ENCODE results near the gene NLN.

NLN gene

DNA sequence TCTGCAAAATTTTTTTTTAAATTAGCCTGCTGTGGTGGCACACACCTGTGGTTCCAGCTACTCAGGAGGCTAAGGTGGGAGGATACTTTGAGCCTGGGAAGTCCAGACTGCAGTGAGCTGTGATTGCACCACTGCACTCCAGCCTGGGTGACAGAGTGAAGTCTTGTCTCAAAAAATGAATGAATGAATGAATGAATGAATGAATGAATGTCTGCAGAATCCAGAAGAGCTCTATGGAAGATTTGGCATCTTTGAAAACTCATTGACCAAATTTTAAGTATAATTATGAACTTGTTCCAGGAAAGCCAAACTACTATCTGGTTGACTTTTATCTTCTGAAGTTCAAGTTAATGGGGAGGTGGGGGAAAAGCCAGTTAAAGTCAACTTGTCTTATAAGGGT lies 110.1 kb downstream of the NLN start:
- Histone ChIP-seq H2BK12ac (ENCODE audit: low read length) (no peak overlapping the region), H3K79me2 (ENCODE audit: control insufficient read depth, insufficient read depth, low read length, poor library complexity) (no peaks in the 10 kb centered on the region), H3K9me3 (ENCODE audit: insufficient read depth, low read depth, low read length) (no peaks in the 10 kb centered on the region), H4K12ac (ENCODE audit: low read depth, low read length) (no peak overlapping the region), H2AFZ (ENCODE audit: insufficient read depth, low read length, poor library complexity) (no peak overlapping the region), H3K27ac (ENCODE audit: low read depth, low read length) (no peak overlapping the region), H3K9ac (ENCODE audit: low read length) (no peak overlapping the region), H3K36me3 (ENCODE audit: control insufficient read depth in 1 of 2, insufficient read depth in 2 of 2, low read length in 2 of 2) (no peaks in the 10 kb centered on the region), H3K4me3 (ENCODE audit: low read depth, low read length) (no peak overlapping the region), H3K79me1 (ENCODE audit: low read length) (no peaks in the 10 kb centered on the region), H4K91ac (ENCODE audit: low read depth, low read length) (no peak overlapping the region), H3K4ac (ENCODE audit: low read depth, low read length) (no peak overlapping the region), H4K8ac (ENCODE audit: low read depth, low read length) (no peak overlapping the region), H2BK5ac (ENCODE audit: low read depth, low read length, poor library complexity) (no peak overlapping the region), H3K14ac (ENCODE audit: low read length) (no peak overlapping the region), H3K23ac (ENCODE audit: low read length) (no peak overlapping the region), H2AK5ac (ENCODE audit: low read length) (no peak overlapping the region), H2BK120ac (ENCODE audit: insufficient read depth, low read length, poor library complexity) (no peak overlapping the region), H3K4me2 (ENCODE audit: low read length) (no peak overlapping the region), H3K27me3 (ENCODE audit: insufficient read depth, low read length) (no peaks in the 10 kb centered on the region), H3K18ac (ENCODE audit: low read length) (no peak overlapping the region), H3K4me1 (ENCODE audit: control insufficient read depth in 1 of 2, insufficient read depth in 2 of 2, low read length in 2 of 2) (no peaks in the 10 kb centered on the region)
- DNase-seq: no peak

GRCh38 chr5:65832603-65833228 lies 110.7 kb downstream of the NLN start:
- Histone ChIP-seq H3K23ac (ENCODE audit: low read length) (no peak overlapping the region), H4K12ac (ENCODE audit: low read depth, low read length) (no peak overlapping the region), H3K4me2 (ENCODE audit: low read length) (no peak overlapping the region), H3K9me3 (ENCODE audit: insufficient read depth, low read depth, low read length) (no peaks in the 10 kb centered on the region), H2BK120ac (ENCODE audit: insufficient read depth, low read length, poor library complexity) (no peak overlapping the region), H3K79me1 (ENCODE audit: low read length) (no peaks in the 10 kb centered on the region), H3K4me3 (ENCODE audit: low read depth, low read length) (no peak overlapping the region), H3K9ac (ENCODE audit: low read length) (no peak overlapping the region), H3K27ac (ENCODE audit: low read depth, low read length) (no peak overlapping the region), H2AFZ (ENCODE audit: insufficient read depth, low read length, poor library complexity) (no peak overlapping the region), H3K79me2 (ENCODE audit: control insufficient read depth, insufficient read depth, low read length, poor library complexity) (no peaks in the 10 kb centered on the region), H2BK5ac (ENCODE audit: low read depth, low read length, poor library complexity) (no peak overlapping the region), H4K8ac (ENCODE audit: low read depth, low read length) (no peak overlapping the region), H3K18ac (ENCODE audit: low read length) (no peak overlapping the region), H3K36me3 (ENCODE audit: control insufficient read depth in 1 of 2, insufficient read depth in 2 of 2, low read length in 2 of 2) (no peaks in the 10 kb centered on the region), H3K14ac (ENCODE audit: low read length) (no peak overlapping the region), H3K27me3 (ENCODE audit: insufficient read depth, low read length) (no peaks in the 10 kb centered on the region), H3K4me1 (ENCODE audit: control insufficient read depth in 1 of 2, insufficient read depth in 2 of 2, low read length in 2 of 2) (no peaks in the 10 kb centered on the region), H2BK12ac (ENCODE audit: low read length) (no peak overlapping the region), H2AK5ac (ENCODE audit: low read length) (no peak overlapping the region), H3K4ac (ENCODE audit: low read depth, low read length) (no peak overlapping the region), H4K91ac (ENCODE audit: low read depth, low read length) (no peak overlapping the region)
- DNase-seq: no peak
- no CpG with 5 or more reads among the region's 2 CpGs for WGBS (ENCODE audit: extremely low coverage, insufficient coverage, insufficient read length)

DNA sequence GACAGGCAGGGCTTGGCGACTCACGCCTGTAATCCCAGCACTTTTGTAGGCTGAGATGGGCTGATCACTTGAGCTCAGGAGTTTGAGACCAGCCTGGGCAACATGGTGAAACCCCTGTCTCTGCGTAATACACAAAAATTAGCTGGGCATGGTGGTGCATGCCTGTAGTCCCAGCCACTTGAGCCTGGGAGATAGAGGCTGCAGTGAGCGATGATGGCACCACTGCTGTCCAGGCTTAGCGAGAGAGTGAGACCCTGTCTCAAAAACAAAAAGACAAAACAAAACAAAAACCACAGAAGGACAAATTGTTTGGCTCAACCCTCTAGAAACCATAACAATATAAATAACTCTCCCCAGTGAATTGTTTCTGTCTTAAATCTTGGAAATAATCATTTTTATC lies 111.8 kb downstream of the NLN start:
- no peak overlapping the region for H2BK12ac ChIP-seq (ENCODE audit: low read length)
- no peak overlapping the region for H3K23ac ChIP-seq (ENCODE audit: low read length)
- WGBS (ENCODE audit: extremely low coverage, insufficient coverage, insufficient read length): no CpG with 5 or more reads among the region's 5 CpGs
- H3K4me3 ChIP-seq (ENCODE audit: low read depth, low read length): no peak overlapping the region
- no peak for DNase-seq
- no peak overlapping the region for H4K8ac ChIP-seq (ENCODE audit: low read depth, low read length)
- H4K12ac ChIP-seq (ENCODE audit: low read depth, low read length): no peak overlapping the region
- no peak overlapping the region for H2AFZ ChIP-seq (ENCODE audit: insufficient read depth, low read length, poor library complexity)
- no peak overlapping the region for H3K18ac ChIP-seq (ENCODE audit: low read length)
- H2BK5ac ChIP-seq (ENCODE audit: low read depth, low read length, poor library complexity): no peak overlapping the region
- no peak overlapping the region for H2BK120ac ChIP-seq (ENCODE audit: insufficient read depth, low read length, poor library complexity)
- no peak overlapping the region for H3K27ac ChIP-seq (ENCODE audit: low read depth, low read length)
- H3K4ac ChIP-seq (ENCODE audit: low read depth, low read length): no peak overlapping the region
- H3K79me2 ChIP-seq (ENCODE audit: control insufficient read depth, insufficient read depth, low read length, poor library complexity): no peaks in the 10 kb centered on the region
- no peak overlapping the region for H2AK5ac ChIP-seq (ENCODE audit: low read length)
- no peaks in the 10 kb centered on the region for H3K27me3 ChIP-seq (ENCODE audit: insufficient read depth, low read length)
- no peak overlapping the region for H4K91ac ChIP-seq (ENCODE audit: low read depth, low read length)
- no peaks in the 10 kb centered on the region for H3K9me3 ChIP-seq (ENCODE audit: insufficient read depth, low read depth, low read length)
- no peak overlapping the region for H3K14ac ChIP-seq (ENCODE audit: low read length)
- H3K4me1 ChIP-seq (ENCODE audit: control insufficient read depth in 1 of 2, insufficient read depth in 2 of 2, low read length in 2 of 2): no peaks in the 10 kb centered on the region
- H3K36me3 ChIP-seq (ENCODE audit: control insufficient read depth in 1 of 2, insufficient read depth in 2 of 2, low read length in 2 of 2): no peaks in the 10 kb centered on the region
- no peak overlapping the region for H3K4me2 ChIP-seq (ENCODE audit: low read length)
- H3K9ac ChIP-seq (ENCODE audit: low read length): no peak overlapping the region
- H3K79me1 ChIP-seq (ENCODE audit: low read length): no peaks in the 10 kb centered on the region

DNA sequence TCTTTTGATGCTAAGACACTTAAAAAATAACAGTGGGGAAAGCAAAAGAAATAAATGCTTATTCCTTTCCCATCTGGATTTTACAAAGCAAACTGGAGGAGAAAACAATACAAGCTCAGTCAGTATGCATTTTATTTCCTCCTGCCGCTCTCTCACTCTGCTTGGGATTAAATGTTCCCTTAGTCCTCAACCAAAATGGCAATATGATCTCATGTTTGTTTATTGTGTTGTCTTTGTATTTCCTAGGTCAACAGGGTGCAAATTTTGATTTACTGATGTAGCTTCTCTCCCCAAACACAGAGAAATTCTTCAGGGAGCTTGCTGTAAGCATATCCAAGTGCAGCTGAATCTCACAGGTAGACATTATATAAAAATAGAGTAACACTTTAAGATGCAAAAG lies 112.3 kb downstream of the NLN start:
- Histone ChIP-seq H4K8ac (ENCODE audit: low read depth, low read length) (no peak overlapping the region), H2AFZ (ENCODE audit: insufficient read depth, low read length, poor library complexity) (no peak overlapping the region), H3K79me1 (ENCODE audit: low read length) (no peaks in the 10 kb centered on the region), H3K36me3 (ENCODE audit: control insufficient read depth in 1 of 2, insufficient read depth in 2 of 2, low read length in 2 of 2) (no peaks in the 10 kb centered on the region), H4K12ac (ENCODE audit: low read depth, low read length) (no peak overlapping the region), H3K18ac (ENCODE audit: low read length) (no peak overlapping the region), H3K4ac (ENCODE audit: low read depth, low read length) (no peak overlapping the region), H3K9me3 (ENCODE audit: insufficient read depth, low read depth, low read length) (no peaks in the 10 kb centered on the region), H3K27me3 (ENCODE audit: insufficient read depth, low read length) (no peaks in the 10 kb centered on the region), H3K27ac (ENCODE audit: low read depth, low read length) (no peak overlapping the region), H3K23ac (ENCODE audit: low read length) (no peak overlapping the region), H3K4me2 (ENCODE audit: low read length) (no peak overlapping the region), H3K79me2 (ENCODE audit: control insufficient read depth, insufficient read depth, low read length, poor library complexity) (no peaks in the 10 kb centered on the region), H3K14ac (ENCODE audit: low read length) (no peak overlapping the region), H2BK120ac (ENCODE audit: insufficient read depth, low read length, poor library complexity) (no peak overlapping the region), H2BK5ac (ENCODE audit: low read depth, low read length, poor library complexity) (no peak overlapping the region), H4K91ac (ENCODE audit: low read depth, low read length) (no peak overlapping the region), H2BK12ac (ENCODE audit: low read length) (no peak overlapping the region), H2AK5ac (ENCODE audit: low read length) (no peak overlapping the region), H3K4me3 (ENCODE audit: low read depth, low read length) (no peak overlapping the region), H3K9ac (ENCODE audit: low read length) (no peak overlapping the region), H3K4me1 (ENCODE audit: control insufficient read depth in 1 of 2, insufficient read depth in 2 of 2, low read length in 2 of 2) (no peaks in the 10 kb centered on the region)
- WGBS (ENCODE audit: extremely low coverage, insufficient coverage, insufficient read length): no CpG with 5 or more reads among the region's 1 CpG
- DNase-seq: no peak
